ENCODE data around the gene SFMBT2.

GRCh38 chr10:7297094-7297493, 113.7 kb downstream of the SFMBT2 start:
- TF ChIP-seq CTCF (IDR thresholded peaks at IDR 0.05) (no peak), POLR2A (IDR thresholded peaks at IDR 0.05) (no peak)
